ENCODE results near the gene SEMA3F.

The SEMA3F gene

GRCh38 chr3:50133283-50133615 is 21.9 kb upstream of the SEMA3F start:
- Histone ChIP-seq H2BK15ac (ENCODE audit: low read depth, poor library complexity, severe bottlenecking) (no peak overlapping the region), H2AK5ac (ENCODE audit: low read length, severe bottlenecking) (no peak overlapping the region), H3K14ac (ENCODE audit: low read length in 2 of 2) (no peak overlapping the region), H3K79me1 (replicated peaks; ENCODE audit: low read length, poor library complexity, severe bottlenecking) (no peaks in the 10 kb centered on the region), H3K9ac (ENCODE audit: low read length) (no peak overlapping the region), H3K27ac (ENCODE audit: low read length, poor library complexity, severe bottlenecking) (no peak overlapping the region), H3K18ac (ENCODE audit: low read depth in 1 of 2, low read length in 2 of 2) (no peak overlapping the region), H3K9me3 (ENCODE audit: control insufficient read depth, low read length) (no peaks in the 10 kb centered on the region), H3K27me3 (ENCODE audit: control insufficient read depth in 1 of 2, insufficient read depth in 1 of 2, low read length in 2 of 2) (peaks cover 35 to 66% of the 10 kb centered on the region in 2 experiments), H4K8ac (ENCODE audit: low read length) (no peak overlapping the region), H3K23ac (ENCODE audit: low read length in 2 of 2) (no peak overlapping the region), H3K4ac (ENCODE audit: low read depth in 1 of 2, low read length in 2 of 2) (no peak overlapping the region), H4K91ac (ENCODE audit: low read length) (no peak overlapping the region), H2BK120ac (ENCODE audit: low read depth, low read length) (no peak overlapping the region), H3K36me3 (ENCODE audit: control insufficient read depth in 1 of 2, insufficient read depth in 2 of 2, low read depth in 1 of 2, low read length in 2 of 2) (no peaks in the 10 kb centered on the region), H3K4me1 (ENCODE audit: control insufficient read depth, insufficient read depth, low read depth, low read length) (peaks cover 16% of the 10 kb centered on the region), H2BK12ac (ENCODE audit: low read length in 2 of 2) (no peak overlapping the region), H3K4me3 (ENCODE audit: insufficient read depth in 1 of 2, low read depth in 1 of 2, low read length in 2 of 2) (no peak overlapping the region), H2AFZ (ENCODE audit: low read depth, low read length) (no peak overlapping the region), H2BK5ac (ENCODE audit: low read depth, low read length, poor library complexity, severe bottlenecking) (no peak overlapping the region), H3K4me2 (ENCODE audit: low read length, poor library complexity, severe bottlenecking) (no peak overlapping the region)
- DNase-seq = no peak
- 69% methylated on average over 4 of the region's 4 CpGs for WGBS

DNA sequence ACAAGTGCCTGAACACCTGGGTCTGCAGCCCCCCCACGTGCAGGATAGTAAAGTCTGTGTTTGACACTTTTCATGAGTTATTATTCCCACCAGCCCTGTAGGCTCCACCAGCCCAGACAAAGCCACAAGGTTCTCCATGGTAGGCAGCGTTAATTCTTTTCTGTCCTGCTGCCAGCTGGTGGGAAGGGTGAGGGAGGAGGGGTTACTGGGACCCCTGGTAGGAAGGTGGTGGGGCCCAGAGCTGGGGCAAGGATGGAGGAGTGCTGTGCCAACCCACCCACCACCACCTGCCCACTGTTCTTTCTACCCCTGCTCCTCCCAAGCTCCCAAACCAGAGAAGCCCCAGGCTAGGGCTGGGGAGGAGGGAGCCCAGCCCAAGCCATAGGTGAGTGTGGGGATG is 20.8 kb upstream of the SEMA3F start:
- H3K4me2 ChIP-seq (ENCODE audit: low read length, poor library complexity, severe bottlenecking) = no peak overlapping the region
- no peaks in the 10 kb centered on the region for H3K79me1 ChIP-seq (replicated peaks; ENCODE audit: low read length, poor library complexity, severe bottlenecking)
- no peak overlapping the region for H3K9ac ChIP-seq (ENCODE audit: low read length)
- H4K8ac ChIP-seq (ENCODE audit: low read length) = no peak overlapping the region
- H3K18ac ChIP-seq (ENCODE audit: low read depth in 1 of 2, low read length in 2 of 2) = no peak overlapping the region
- H2BK15ac ChIP-seq (ENCODE audit: low read depth, poor library complexity, severe bottlenecking) = no peak overlapping the region
- peaks cover 27% of the 10 kb centered on the region for H3K4me1 ChIP-seq (ENCODE audit: control insufficient read depth, insufficient read depth, low read depth, low read length)
- no peak for DNase-seq
- no peak overlapping the region for H3K14ac ChIP-seq (ENCODE audit: low read length in 2 of 2)
- no peaks in the 10 kb centered on the region for H3K9me3 ChIP-seq (ENCODE audit: control insufficient read depth, low read length)
- 40% methylated on average over 1 of the region's 2 CpGs for WGBS
- H3K27me3 ChIP-seq (ENCODE audit: control insufficient read depth in 1 of 2, insufficient read depth in 1 of 2, low read length in 2 of 2) = peaks cover 41 to 58% of the 10 kb centered on the region in 2 experiments
- no peak overlapping the region for H2BK5ac ChIP-seq (ENCODE audit: low read depth, low read length, poor library complexity, severe bottlenecking)
- H3K4ac ChIP-seq (ENCODE audit: low read depth in 1 of 2, low read length in 2 of 2) = no peak overlapping the region
- H3K23ac ChIP-seq (ENCODE audit: low read length in 2 of 2) = no peak overlapping the region
- H2BK12ac ChIP-seq (ENCODE audit: low read length in 2 of 2) = no peak overlapping the region
- no peak overlapping the region for H3K4me3 ChIP-seq (ENCODE audit: insufficient read depth in 1 of 2, low read depth in 1 of 2, low read length in 2 of 2)
- H3K36me3 ChIP-seq (ENCODE audit: control insufficient read depth in 1 of 2, insufficient read depth in 2 of 2, low read depth in 1 of 2, low read length in 2 of 2) = no peaks in the 10 kb centered on the region
- H2AK5ac ChIP-seq (ENCODE audit: low read length, severe bottlenecking) = no peak overlapping the region
- no peak overlapping the region for H2AFZ ChIP-seq (ENCODE audit: low read depth, low read length)
- H2BK120ac ChIP-seq (ENCODE audit: low read depth, low read length) = no peak overlapping the region
- H3K27ac ChIP-seq (ENCODE audit: low read length, poor library complexity, severe bottlenecking) = no peak overlapping the region
- no peak overlapping the region for H4K91ac ChIP-seq (ENCODE audit: low read length)

GRCh38 chr3:50135964-50136363 is 19.2 kb upstream of the SEMA3F start:
- Histone ChIP-seq H2BK5ac (ENCODE audit: low read depth, low read length, poor library complexity, severe bottlenecking) (no peak overlapping the region), H3K36me3 (ENCODE audit: control insufficient read depth in 1 of 2, insufficient read depth in 2 of 2, low read depth in 1 of 2, low read length in 2 of 2) (no peaks in the 10 kb centered on the region), H3K27ac (ENCODE audit: low read length, poor library complexity, severe bottlenecking) (no peak overlapping the region), H2BK15ac (ENCODE audit: low read depth, poor library complexity, severe bottlenecking) (no peak overlapping the region), H2AFZ (ENCODE audit: low read depth, low read length) (no peak overlapping the region), H3K23ac (ENCODE audit: low read length in 2 of 2) (no peak overlapping the region), H2BK120ac (ENCODE audit: low read depth, low read length) (no peak overlapping the region), H3K9ac (ENCODE audit: low read length) (no peak overlapping the region), H4K8ac (ENCODE audit: low read length) (no peak overlapping the region), H3K14ac (ENCODE audit: low read length in 2 of 2) (no peak overlapping the region), H3K4me2 (ENCODE audit: low read length, poor library complexity, severe bottlenecking) (no peak overlapping the region), H3K4me1 (ENCODE audit: control insufficient read depth, insufficient read depth, low read depth, low read length) (peaks cover 27% of the 10 kb centered on the region), H3K27me3 (ENCODE audit: control insufficient read depth in 1 of 2, insufficient read depth in 1 of 2, low read length in 2 of 2) (peaks cover 56 to 64% of the 10 kb centered on the region in 2 experiments), H3K79me1 (replicated peaks; ENCODE audit: low read length, poor library complexity, severe bottlenecking) (no peaks in the 10 kb centered on the region), H3K9me3 (ENCODE audit: control insufficient read depth, low read length) (no peaks in the 10 kb centered on the region), H3K4ac (ENCODE audit: low read depth in 1 of 2, low read length in 2 of 2) (no peak overlapping the region), H2BK12ac (ENCODE audit: low read length in 2 of 2) (no peak overlapping the region), H3K4me3 (ENCODE audit: insufficient read depth in 1 of 2, low read depth in 1 of 2, low read length in 2 of 2) (no peak overlapping the region), H3K18ac (ENCODE audit: low read depth in 1 of 2, low read length in 2 of 2) (no peak overlapping the region), H4K91ac (ENCODE audit: low read length) (peak overlapping the region; percentile 20), H2AK5ac (ENCODE audit: low read length, severe bottlenecking) (no peak overlapping the region)
- no peak for DNase-seq
- WGBS = 96% methylated on average over 5 of the region's 5 CpGs

DNA sequence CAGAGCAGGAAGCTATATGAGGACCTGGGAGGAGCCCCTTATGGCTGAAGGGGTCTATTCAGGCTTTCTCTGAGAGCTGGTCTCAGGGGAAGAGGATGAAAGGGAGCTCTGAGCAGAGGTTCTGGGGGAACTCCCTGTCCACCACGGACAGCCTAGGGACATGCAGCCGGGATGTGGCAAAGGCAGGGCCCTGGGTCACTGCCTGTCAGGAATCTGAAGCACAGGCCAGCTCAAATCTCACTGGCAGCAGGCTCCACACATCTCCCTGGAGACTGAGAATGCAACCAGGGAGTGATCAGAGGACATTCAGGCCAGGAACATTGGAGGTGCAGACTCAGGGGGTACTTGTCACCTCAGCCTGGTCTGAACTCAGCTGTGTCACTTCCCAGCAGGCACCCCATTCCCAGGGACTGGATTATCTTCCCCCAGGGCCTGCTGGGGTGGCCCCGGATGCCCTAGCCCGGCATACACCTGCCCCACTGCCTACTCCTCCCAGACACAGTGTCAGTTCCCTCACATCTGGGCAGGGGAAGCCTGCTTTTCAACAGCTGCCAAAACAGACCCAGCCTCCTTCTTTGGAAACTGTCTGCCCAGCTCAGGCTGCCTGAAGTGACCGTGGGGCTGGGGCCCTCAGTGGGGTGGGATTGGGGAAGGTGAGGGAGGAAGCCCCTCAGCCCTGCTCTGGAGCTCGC is 18.3 kb upstream of the SEMA3F start:
- H2BK120ac ChIP-seq (ENCODE audit: low read depth, low read length) = no peak overlapping the region
- H3K36me3 ChIP-seq (ENCODE audit: control insufficient read depth in 1 of 2, insufficient read depth in 2 of 2, low read depth in 1 of 2, low read length in 2 of 2) = no peaks in the 10 kb centered on the region
- H3K18ac ChIP-seq (ENCODE audit: low read depth in 1 of 2, low read length in 2 of 2) = no peak overlapping the region
- H3K4me3 ChIP-seq (ENCODE audit: insufficient read depth in 1 of 2, low read depth in 1 of 2, low read length in 2 of 2) = no peak overlapping the region
- no peak overlapping the region for H2AK5ac ChIP-seq (ENCODE audit: low read length, severe bottlenecking)
- no peak overlapping the region for H2AFZ ChIP-seq (ENCODE audit: low read depth, low read length)
- no peak for DNase-seq
- no peak overlapping the region for H4K8ac ChIP-seq (ENCODE audit: low read length)
- WGBS = 67% methylated on average over 6 of the region's 6 CpGs
- H3K9ac ChIP-seq (ENCODE audit: low read length) = no peak overlapping the region
- no peaks in the 10 kb centered on the region for H3K9me3 ChIP-seq (ENCODE audit: control insufficient read depth, low read length)
- peaks cover 53 to 59% of the 10 kb centered on the region in 2 experiments for H3K27me3 ChIP-seq (ENCODE audit: control insufficient read depth in 1 of 2, insufficient read depth in 1 of 2, low read length in 2 of 2)
- peak overlapping the region in 1 of 2 experiments; percentile 61 for H2BK12ac ChIP-seq (ENCODE audit: low read length in 2 of 2)
- H2BK5ac ChIP-seq (ENCODE audit: low read depth, low read length, poor library complexity, severe bottlenecking) = no peak overlapping the region
- no peak overlapping the region for H2BK15ac ChIP-seq (ENCODE audit: low read depth, poor library complexity, severe bottlenecking)
- H3K4me1 ChIP-seq (ENCODE audit: control insufficient read depth, insufficient read depth, low read depth, low read length) = peaks cover 27% of the 10 kb centered on the region
- H3K14ac ChIP-seq (ENCODE audit: low read length in 2 of 2) = peak overlapping the region in 1 of 2 experiments; percentile 57
- H4K91ac ChIP-seq (ENCODE audit: low read length) = no peak overlapping the region
- no peak overlapping the region for H3K4me2 ChIP-seq (ENCODE audit: low read length, poor library complexity, severe bottlenecking)
- H3K79me1 ChIP-seq (replicated peaks; ENCODE audit: low read length, poor library complexity, severe bottlenecking) = no peaks in the 10 kb centered on the region
- H3K23ac ChIP-seq (ENCODE audit: low read length in 2 of 2) = no peak overlapping the region
- no peak overlapping the region for H3K4ac ChIP-seq (ENCODE audit: low read depth in 1 of 2, low read length in 2 of 2)
- no peak overlapping the region for H3K27ac ChIP-seq (ENCODE audit: low read length, poor library complexity, severe bottlenecking)
